Measurements from ENCODE around the gene CSF1. TPM values are rescaled to one million over a fixed set of nuclear protein-coding genes. Genes with fewer than 3 reads are reported as not detected.

The CSF1 gene
- total RNA-seq, 2 donors from 2014 or later, result 18.4 to 31.5 TPM

DNA sequence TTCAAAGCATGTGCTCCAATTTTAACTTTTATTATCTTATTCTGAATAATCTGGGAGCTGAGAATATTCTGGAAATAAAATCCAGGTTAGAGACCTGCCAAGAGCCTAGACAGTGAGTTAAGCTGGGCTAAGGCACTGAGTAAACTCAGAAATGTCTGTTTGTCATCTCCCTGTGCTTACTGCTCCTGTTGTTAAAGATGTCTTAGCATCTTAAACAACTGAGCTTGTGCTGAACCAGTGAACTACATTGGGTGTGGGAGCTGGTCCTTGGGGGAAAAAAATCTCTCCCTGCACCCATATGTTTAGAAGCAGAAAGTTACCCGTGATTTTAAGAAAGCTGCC is 49.0 kb downstream of the CSF1 start:
- Histone ChIP-seq H3K9me3 (no peaks in the 10 kb centered on the region), H3K27ac (peak overlapping the region in 1 of 2 donors; percentile 27), H3K36me3 (no peaks in the 10 kb centered on the region)

DNA sequence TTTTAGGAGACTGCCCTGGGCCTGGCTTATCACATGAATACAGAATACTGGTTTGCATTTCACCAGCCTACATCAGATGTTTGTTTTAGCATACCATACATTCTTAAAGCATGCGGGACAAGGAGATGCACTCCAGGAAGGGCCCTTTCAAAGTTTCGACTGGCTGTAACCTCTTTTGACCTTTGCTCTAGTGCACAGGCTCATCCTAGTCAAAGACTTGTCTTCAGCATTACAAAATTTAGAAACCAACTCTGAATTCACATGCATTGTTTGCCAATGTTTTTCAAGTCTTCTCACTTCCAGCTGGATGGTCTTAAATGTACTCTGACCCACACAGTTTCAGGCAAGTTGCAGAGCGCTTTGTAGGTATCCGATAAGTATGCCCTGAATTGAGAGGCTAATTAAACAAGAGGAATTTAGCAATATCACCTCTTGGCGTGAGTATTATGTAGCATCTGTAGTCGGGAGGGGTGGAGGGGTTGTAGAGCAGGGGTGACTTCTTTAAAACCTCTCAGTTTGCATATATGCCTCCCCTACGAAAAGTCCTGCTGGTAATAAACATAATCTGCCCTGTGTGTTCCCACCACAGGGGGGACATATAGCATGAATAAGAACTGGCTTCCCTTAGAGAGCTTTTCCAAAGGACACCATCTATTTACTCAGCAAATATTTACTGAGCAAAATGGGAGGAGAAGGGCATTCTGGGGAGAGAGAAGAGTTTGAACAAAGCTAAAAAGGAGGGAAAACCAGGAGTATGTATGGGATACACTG is 49.5 kb downstream of the CSF1 start:
- Histone ChIP-seq H3K27ac (peak overlapping the region in 1 of 2 donors; percentile 27), H3K9me3 (no peaks in the 10 kb centered on the region), H3K27me3 (replicated peaks; ENCODE audit: insufficient read depth) (no peaks in the 10 kb centered on the region), H3K4me3 (no peak overlapping the region), H3K36me3 (no peaks in the 10 kb centered on the region), H3K4me1 (replicated peaks) (peaks cover 9% of the 10 kb centered on the region)
- intact Hi-C loops (cut with DNase I), result no loop called here
- TF ChIP-seq, protein P1, sequence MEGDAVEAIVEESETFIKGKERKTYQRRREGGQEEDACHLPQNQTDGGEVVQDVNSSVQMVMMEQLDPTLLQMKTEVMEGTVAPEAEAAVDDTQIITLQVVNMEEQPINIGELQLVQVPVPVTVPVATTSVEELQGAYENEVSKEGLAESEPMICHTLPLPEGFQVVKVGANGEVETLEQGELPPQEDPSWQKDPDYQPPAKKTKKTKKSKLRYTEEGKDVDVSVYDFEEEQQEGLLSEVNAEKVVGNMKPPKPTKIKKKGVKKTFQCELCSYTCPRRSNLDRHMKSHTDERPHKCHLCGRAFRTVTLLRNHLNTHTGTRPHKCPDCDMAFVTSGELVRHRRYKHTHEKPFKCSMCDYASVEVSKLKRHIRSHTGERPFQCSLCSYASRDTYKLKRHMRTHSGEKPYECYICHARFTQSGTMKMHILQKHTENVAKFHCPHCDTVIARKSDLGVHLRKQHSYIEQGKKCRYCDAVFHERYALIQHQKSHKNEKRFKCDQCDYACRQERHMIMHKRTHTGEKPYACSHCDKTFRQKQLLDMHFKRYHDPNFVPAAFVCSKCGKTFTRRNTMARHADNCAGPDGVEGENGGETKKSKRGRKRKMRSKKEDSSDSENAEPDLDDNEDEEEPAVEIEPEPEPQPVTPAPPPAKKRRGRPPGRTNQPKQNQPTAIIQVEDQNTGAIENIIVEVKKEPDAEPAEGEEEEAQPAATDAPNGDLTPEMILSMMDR (IDR thresholded peaks at IDR 0.05), result no peak
- no peak for TF ChIP-seq POLR2AphosphoS5 (IDR thresholded peaks at IDR 0.05)
- TF ChIP-seq POLR2A (IDR thresholded peaks at IDR 0.05), result no peak
- no peak for DNase-seq (ENCODE audit: low spot score)
- 33% methylated on average over 7 of the region's 7 CpGs for WGBS

More for the DNA sequence above, 49.0 kb downstream of the CSF1 start:
- Histone ChIP-seq H3K27me3 (replicated peaks; ENCODE audit: insufficient read depth) (no peaks in the 10 kb centered on the region), H3K4me3 (no peak overlapping the region), H3K4me1 (replicated peaks) (peaks cover 9% of the 10 kb centered on the region)
- TF ChIP-seq POLR2AphosphoS5 (IDR thresholded peaks at IDR 0.05), result no peak
- no peak for TF ChIP-seq POLR2A (IDR thresholded peaks at IDR 0.05)
- TF ChIP-seq, protein P1 (IDR thresholded peaks at IDR 0.05), result no peak
- 15% methylated on average over 1 of the region's 1 CpG for WGBS
- intact Hi-C loops (cut with DNase I), result no loop called here
- no peak for DNase-seq (ENCODE audit: low spot score)

DNA sequence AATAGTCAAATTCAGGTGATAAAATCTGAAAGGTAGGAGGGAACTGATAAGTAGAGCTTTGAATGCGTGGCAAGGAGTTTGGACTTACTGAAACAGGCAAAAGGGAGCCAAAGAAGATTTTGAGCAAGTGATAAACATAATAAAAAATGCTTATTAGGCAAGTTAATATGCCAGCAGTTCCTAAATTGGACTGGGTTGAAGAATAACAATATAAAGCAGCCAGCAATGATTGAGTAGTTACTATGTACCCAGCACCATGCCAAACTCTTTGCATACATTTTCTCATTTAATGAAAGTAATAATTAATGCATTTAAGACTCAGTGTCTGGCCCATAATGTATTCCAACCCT is 50.1 kb downstream of the CSF1 start:
- Histone ChIP-seq H3K9me3 (no peaks in the 10 kb centered on the region), H3K4me1 (replicated peaks) (peaks cover 9% of the 10 kb centered on the region), H3K4me3 (no peak overlapping the region), H3K27ac (no peak overlapping the region), H3K27me3 (replicated peaks; ENCODE audit: insufficient read depth) (no peaks in the 10 kb centered on the region), H3K36me3 (no peaks in the 10 kb centered on the region)
- TF ChIP-seq, protein P1 (IDR thresholded peaks at IDR 0.05), result no peak
- TF ChIP-seq POLR2A (IDR thresholded peaks at IDR 0.05), result no peak
- TF ChIP-seq POLR2AphosphoS5 (IDR thresholded peaks at IDR 0.05), result no peak
- 53% methylated on average over 1 of the region's 1 CpG for WGBS
- intact Hi-C loops (cut with DNase I), result no loop called here
- no peak for DNase-seq (ENCODE audit: low spot score)

GRCh38 chr1:109963864-109964263 is 53.2 kb downstream of the CSF1 start:
- DNase-seq (ENCODE audit: low spot score), result no peak
- Histone ChIP-seq H3K27me3 (replicated peaks; ENCODE audit: insufficient read depth) (no peaks in the 10 kb centered on the region), H3K4me1 (replicated peaks) (peaks cover 9% of the 10 kb centered on the region), H3K4me3 (no peak overlapping the region), H3K9me3 (no peaks in the 10 kb centered on the region), H3K36me3 (no peaks in the 10 kb centered on the region), H3K27ac (no peak overlapping the region)
- 64% methylated on average over 1 of the region's 1 CpG for WGBS
- intact Hi-C loops (cut with DNase I), result no loop called here
- TF ChIP-seq POLR2A (IDR thresholded peaks at IDR 0.05) (no peak), POLR2AphosphoS5 (IDR thresholded peaks at IDR 0.05) (no peak)
- TF ChIP-seq, protein P1 (IDR thresholded peaks at IDR 0.05), result no peak

DNA sequence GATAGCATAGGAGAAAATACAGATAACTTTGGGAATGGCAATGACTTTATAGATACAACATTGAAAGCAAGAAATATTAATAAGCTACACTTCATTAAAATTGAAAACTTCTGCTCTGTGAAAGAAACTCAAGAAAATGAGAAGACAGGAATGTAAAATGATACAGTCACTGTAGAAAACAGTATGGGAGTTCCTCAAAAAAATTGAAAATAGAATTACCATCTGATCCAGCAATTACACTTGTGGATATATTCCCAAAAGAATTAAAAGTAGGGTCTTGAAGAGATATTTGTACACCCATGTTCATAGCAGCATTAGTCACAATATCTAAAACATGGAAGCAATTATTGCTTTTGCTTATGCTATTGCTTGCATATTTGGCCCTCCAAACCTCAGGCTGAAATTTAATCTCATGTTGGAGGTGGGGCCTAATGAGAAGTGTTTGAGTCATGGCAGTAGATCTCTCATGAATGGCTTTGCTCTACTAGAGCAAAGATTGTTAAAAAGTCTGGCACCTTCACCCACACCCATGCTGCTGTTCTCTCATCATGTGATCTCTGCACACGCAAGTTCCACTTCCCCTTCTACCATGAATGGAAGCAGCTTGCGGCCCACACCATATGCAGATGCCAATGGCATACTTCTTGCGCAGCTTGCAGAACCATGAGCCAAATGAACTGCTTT is 58.6 kb downstream of the CSF1 start:
- H3K4me3 ChIP-seq, result no peak overlapping the region
- no peaks in the 10 kb centered on the region for H3K9me3 ChIP-seq
- 95% methylated on average over 3 of the region's 3 CpGs for WGBS
- no peak for DNase-seq (ENCODE audit: low spot score)
- no peaks in the 10 kb centered on the region for H3K36me3 ChIP-seq
- H3K27ac ChIP-seq, result no peak overlapping the region
- H3K4me1 ChIP-seq (replicated peaks), result no peaks in the 10 kb centered on the region
- no peaks in the 10 kb centered on the region for H3K27me3 ChIP-seq (replicated peaks; ENCODE audit: insufficient read depth)
- TF ChIP-seq POLR2AphosphoS5 (IDR thresholded peaks at IDR 0.05), result no peak
- no peak for TF ChIP-seq POLR2A (IDR thresholded peaks at IDR 0.05)
- TF ChIP-seq, protein P1 (IDR thresholded peaks at IDR 0.05), result no peak
- intact Hi-C loops (cut with DNase I), result no loop called here

Data from prostate gland (tissue), 2 donors.